ENCODE results near the gene TRIM9. TPM values are rescaled to one million over a fixed set of nuclear protein-coding genes. Genes with fewer than 3 reads are reported as not detected.

TRIM9 gene
- total RNA-seq, 1 donor: 1.1 TPM

- H3K4me2 ChIP-seq (ENCODE audit: insufficient read depth, low read length): no peak overlapping the region
- no peak overlapping the region for H3K4me3 ChIP-seq (ENCODE audit: insufficient read depth, low read length)
- H3K27ac ChIP-seq (ENCODE audit: low read depth, low read length): no peak overlapping the region
- no peaks in the 10 kb centered on the region for H3K9me3 ChIP-seq (ENCODE audit: low read depth, low read length)
- H3K79me2 ChIP-seq (ENCODE audit: insufficient read depth, low read length): no peaks in the 10 kb centered on the region
- H3K4me1 ChIP-seq (ENCODE audit: insufficient read depth, low read length): peaks cover under 1% of the 10 kb centered on the region
- no peaks in the 10 kb centered on the region for H3K36me3 ChIP-seq (ENCODE audit: insufficient read depth, low read length)
- H4K20me1 ChIP-seq (ENCODE audit: insufficient read depth, low read length): no peaks in the 10 kb centered on the region
- H3K27me3 ChIP-seq (ENCODE audit: insufficient read depth, low read length): peaks cover 13% of the 10 kb centered on the region
- TF ChIP-seq, protein P1, sequence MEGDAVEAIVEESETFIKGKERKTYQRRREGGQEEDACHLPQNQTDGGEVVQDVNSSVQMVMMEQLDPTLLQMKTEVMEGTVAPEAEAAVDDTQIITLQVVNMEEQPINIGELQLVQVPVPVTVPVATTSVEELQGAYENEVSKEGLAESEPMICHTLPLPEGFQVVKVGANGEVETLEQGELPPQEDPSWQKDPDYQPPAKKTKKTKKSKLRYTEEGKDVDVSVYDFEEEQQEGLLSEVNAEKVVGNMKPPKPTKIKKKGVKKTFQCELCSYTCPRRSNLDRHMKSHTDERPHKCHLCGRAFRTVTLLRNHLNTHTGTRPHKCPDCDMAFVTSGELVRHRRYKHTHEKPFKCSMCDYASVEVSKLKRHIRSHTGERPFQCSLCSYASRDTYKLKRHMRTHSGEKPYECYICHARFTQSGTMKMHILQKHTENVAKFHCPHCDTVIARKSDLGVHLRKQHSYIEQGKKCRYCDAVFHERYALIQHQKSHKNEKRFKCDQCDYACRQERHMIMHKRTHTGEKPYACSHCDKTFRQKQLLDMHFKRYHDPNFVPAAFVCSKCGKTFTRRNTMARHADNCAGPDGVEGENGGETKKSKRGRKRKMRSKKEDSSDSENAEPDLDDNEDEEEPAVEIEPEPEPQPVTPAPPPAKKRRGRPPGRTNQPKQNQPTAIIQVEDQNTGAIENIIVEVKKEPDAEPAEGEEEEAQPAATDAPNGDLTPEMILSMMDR (IDR thresholded peaks at IDR 0.05; ENCODE audit: extremely low read depth, low read depth, low read length): no peak
- H2AFZ ChIP-seq (ENCODE audit: low read length): no peak overlapping the region
- DNase-seq (ENCODE audit: insufficient read length, low spot score, missing footprints): no peak
Observed at GRCh38 chr14:50972734-50973133, 122.2 kb downstream of the TRIM9 start.

GRCh38 chr14:50970886-50971781 lies 123.8 kb downstream of the TRIM9 start:
- Histone ChIP-seq H2AFZ (ENCODE audit: low read length) (no peak overlapping the region), H3K4me3 (ENCODE audit: insufficient read depth, low read length) (no peak overlapping the region), H3K36me3 (ENCODE audit: insufficient read depth, low read length) (no peaks in the 10 kb centered on the region), H4K20me1 (ENCODE audit: insufficient read depth, low read length) (no peaks in the 10 kb centered on the region), H3K27ac (ENCODE audit: low read depth, low read length) (no peak overlapping the region), H3K27me3 (ENCODE audit: insufficient read depth, low read length) (peaks cover 4% of the 10 kb centered on the region), H3K4me1 (ENCODE audit: insufficient read depth, low read length) (peaks cover 10% of the 10 kb centered on the region), H3K4me2 (ENCODE audit: insufficient read depth, low read length) (no peak overlapping the region), H3K9me3 (ENCODE audit: low read depth, low read length) (no peaks in the 10 kb centered on the region), H3K79me2 (ENCODE audit: insufficient read depth, low read length) (no peaks in the 10 kb centered on the region)
- TF ChIP-seq, protein P1 (IDR thresholded peaks at IDR 0.05; ENCODE audit: extremely low read depth, low read depth, low read length): no peak
- peak; percentile 60 for DNase-seq (ENCODE audit: insufficient read length, low spot score, missing footprints)

GRCh38 chr14:50967790-50968189 lies 127.1 kb downstream of the TRIM9 start:
- Histone ChIP-seq H3K9me3 (ENCODE audit: low read depth, low read length) (no peaks in the 10 kb centered on the region), H4K20me1 (ENCODE audit: insufficient read depth, low read length) (no peaks in the 10 kb centered on the region), H2AFZ (ENCODE audit: low read length) (peak overlapping the region; percentile 23), H3K4me2 (ENCODE audit: insufficient read depth, low read length) (no peak overlapping the region), H3K4me1 (ENCODE audit: insufficient read depth, low read length) (peaks cover 22% of the 10 kb centered on the region), H3K4me3 (ENCODE audit: insufficient read depth, low read length) (no peak overlapping the region), H3K27ac (ENCODE audit: low read depth, low read length) (no peak overlapping the region), H3K36me3 (ENCODE audit: insufficient read depth, low read length) (no peaks in the 10 kb centered on the region), H3K79me2 (ENCODE audit: insufficient read depth, low read length) (no peaks in the 10 kb centered on the region), H3K27me3 (ENCODE audit: insufficient read depth, low read length) (no peaks in the 10 kb centered on the region)
- TF ChIP-seq, protein P1 (IDR thresholded peaks at IDR 0.05; ENCODE audit: extremely low read depth, low read depth, low read length): no peak
- peak; percentile 80 for DNase-seq (ENCODE audit: insufficient read length, low spot score, missing footprints)

GRCh38 chr14:50967103-50967502 lies 127.8 kb downstream of the TRIM9 start:
- H3K27ac ChIP-seq (ENCODE audit: low read depth, low read length): no peak overlapping the region
- peak overlapping the region; percentile 10 for H3K4me2 ChIP-seq (ENCODE audit: insufficient read depth, low read length)
- TF ChIP-seq, protein P1 (IDR thresholded peaks at IDR 0.05; ENCODE audit: extremely low read depth, low read depth, low read length): no peak
- peaks cover 29% of the 10 kb centered on the region for H3K4me1 ChIP-seq (ENCODE audit: insufficient read depth, low read length)
- H3K79me2 ChIP-seq (ENCODE audit: insufficient read depth, low read length): no peaks in the 10 kb centered on the region
- no peak for DNase-seq (ENCODE audit: insufficient read length, low spot score, missing footprints)
- H2AFZ ChIP-seq (ENCODE audit: low read length): no peak overlapping the region
- no peaks in the 10 kb centered on the region for H3K36me3 ChIP-seq (ENCODE audit: insufficient read depth, low read length)
- H3K9me3 ChIP-seq (ENCODE audit: low read depth, low read length): no peaks in the 10 kb centered on the region
- no peaks in the 10 kb centered on the region for H4K20me1 ChIP-seq (ENCODE audit: insufficient read depth, low read length)
- H3K27me3 ChIP-seq (ENCODE audit: insufficient read depth, low read length): no peaks in the 10 kb centered on the region
- no peak overlapping the region for H3K4me3 ChIP-seq (ENCODE audit: insufficient read depth, low read length)

Data from osteoblast (primary cell).